ENCODE measurements around the gene GRM6.

GRM6 gene
- total RNA-seq = 0 to 0.07 (median 0) reads per million in 9 experiments

- no peaks in the 10 kb centered on the region for H3K9me3 Mint-ChIP-seq
- DNase-seq (no peak), ATAC-seq (replicated peaks) (no peak)
- peaks cover 23 to 53% of the 10 kb centered on the region in 2 donors for H3K27me3 Mint-ChIP-seq
- no peak within 1 kb of the TSS for H3K4me3 Mint-ChIP-seq
- no peak within 1 kb of the TSS for H3K27ac Mint-ChIP-seq
- H3K4me1 Mint-ChIP-seq (ENCODE audit: low read depth in 2 of 2) = no peaks in the 10 kb centered on the region
- H3K36me3 Mint-ChIP-seq (ENCODE audit: insufficient read depth) = no peaks in the 10 kb centered on the region
Measured at GRCh38 chr5:178994580-178995340, at the start of gene GRM6. Gene GRM6 (minus strand): TSS chr5:178995320. CDS start chr5:178994944, 376 bp downstream.

GRCh38 chr5:179044765-179045164, 49.6 kb upstream of the GRM6 start:
- Mint-ChIP-seq H3K27me3 (peaks cover 13 to 14% of the 10 kb centered on the region in 2 donors), H3K27ac (no peak overlapping the region), H3K4me3 (no peak overlapping the region), H3K36me3 (ENCODE audit: insufficient read depth) (no peaks in the 10 kb centered on the region), H3K4me1 (ENCODE audit: low read depth in 2 of 2) (no peaks in the 10 kb centered on the region), H3K9me3 (peaks cover 9 to 19% of the 10 kb centered on the region in 2 donors)
- no peak for ATAC-seq (replicated peaks)
- no peak for DNase-seq

GRCh38 chr5:179033004-179033580, 38.0 kb upstream of the GRM6 start:
- no peaks in the 10 kb centered on the region for H3K27me3 Mint-ChIP-seq
- DNase-seq (no peak), ATAC-seq (replicated peaks) (no peak)
- H3K36me3 Mint-ChIP-seq (ENCODE audit: insufficient read depth) = peaks cover 35% of the 10 kb centered on the region
- H3K9me3 Mint-ChIP-seq = peaks cover 27 to 44% of the 10 kb centered on the region in 2 donors
- H3K27ac Mint-ChIP-seq = no peak overlapping the region
- no peak overlapping the region for H3K4me3 Mint-ChIP-seq
- H3K4me1 Mint-ChIP-seq (ENCODE audit: low read depth in 2 of 2) = no peaks in the 10 kb centered on the region

- Mint-ChIP-seq H3K27ac (peak within 1 kb of the TSS; percentile 56 to 92), H3K4me1 (ENCODE audit: low read depth in 2 of 2) (peaks cover 3 to 10% of the 10 kb centered on the region in 2 donors), H3K36me3 (ENCODE audit: insufficient read depth) (peaks cover 22% of the 10 kb centered on the region), H3K27me3 (no peaks in the 10 kb centered on the region), H3K9me3 (peaks cover under 1 to 18% of the 10 kb centered on the region in 2 donors), H3K4me3 (peak within 1 kb of the TSS; percentile 92 to 95)
- ATAC-seq (replicated peaks) (peak; percentile 92), DNase-seq (peak; percentile 90 to 92 (median 90))
Measured at GRCh38 chr5:179023528-179024189, 28.5 kb upstream of the GRM6 start, which contains the start of gene ZNF879. Gene ZNF879 (plus strand): TSS chr5:179023804. CDS start chr5:179025005, 1,201 bp downstream.

GRCh38 chr5:179008667-179009066, 13.5 kb upstream of the GRM6 start:
- no peak overlapping the region for H3K4me3 Mint-ChIP-seq
- peaks cover 27 to 38% of the 10 kb centered on the region in 2 donors for H3K27me3 Mint-ChIP-seq
- peaks cover 0 to 12% of the 10 kb centered on the region in 2 donors for H3K9me3 Mint-ChIP-seq
- no peak for ATAC-seq (replicated peaks)
- no peak for DNase-seq
- no peaks in the 10 kb centered on the region for H3K4me1 Mint-ChIP-seq (ENCODE audit: low read depth in 2 of 2)
- no peaks in the 10 kb centered on the region for H3K36me3 Mint-ChIP-seq (ENCODE audit: insufficient read depth)
- no peak overlapping the region for H3K27ac Mint-ChIP-seq

- Mint-ChIP-seq H3K27me3 (peaks cover 30 to 43% of the 10 kb centered on the region in 2 donors), H3K27ac (no peak overlapping the region), H3K9me3 (peaks cover 0 to 8% of the 10 kb centered on the region in 2 donors), H3K36me3 (ENCODE audit: insufficient read depth) (no peaks in the 10 kb centered on the region), H3K4me1 (ENCODE audit: low read depth in 2 of 2) (no peaks in the 10 kb centered on the region), H3K4me3 (no peak overlapping the region)
- DNase-seq (no peak), ATAC-seq (replicated peaks) (no peak)
Measured at GRCh38 chr5:179006564-179006963, 11.4 kb upstream of the GRM6 start.

- Mint-ChIP-seq H3K4me1 (ENCODE audit: low read depth in 2 of 2) (no peaks in the 10 kb centered on the region), H3K27ac (no peak overlapping the region), H3K4me3 (no peak overlapping the region), H3K9me3 (no peaks in the 10 kb centered on the region), H3K36me3 (ENCODE audit: insufficient read depth) (no peaks in the 10 kb centered on the region), H3K27me3 (peaks cover 39 to 52% of the 10 kb centered on the region in 2 donors)
- no peak for ATAC-seq (replicated peaks)
- no peak for DNase-seq
Measured at GRCh38 chr5:178998441-178998840, 3.3 kb upstream of the GRM6 start.

- H3K27me3 Mint-ChIP-seq = peaks cover 37 to 64% of the 10 kb centered on the region in 2 donors
Measured at GRCh38 chr5:178997191-178997590, 2.1 kb upstream of the GRM6 start.

GRCh38 chr5:178996156-178996555, 1.0 kb upstream of the GRM6 start:
- peaks cover 28 to 63% of the 10 kb centered on the region in 2 donors for H3K27me3 Mint-ChIP-seq
- ATAC-seq (replicated peaks) = no peak
- no peaks in the 10 kb centered on the region for H3K36me3 Mint-ChIP-seq (ENCODE audit: insufficient read depth)
- H3K27ac Mint-ChIP-seq = no peak overlapping the region
- no peak overlapping the region for H3K4me3 Mint-ChIP-seq
- H3K9me3 Mint-ChIP-seq = no peaks in the 10 kb centered on the region
- no peak for DNase-seq
- no peaks in the 10 kb centered on the region for H3K4me1 Mint-ChIP-seq (ENCODE audit: low read depth in 2 of 2)

More at GRCh38 chr5:178997191-178997590, 2.1 kb upstream of the GRM6 start:
- Mint-ChIP-seq H3K27ac (no peak overlapping the region), H3K4me3 (no peak overlapping the region), H3K9me3 (no peaks in the 10 kb centered on the region), H3K4me1 (ENCODE audit: low read depth in 2 of 2) (no peaks in the 10 kb centered on the region), H3K36me3 (ENCODE audit: insufficient read depth) (no peaks in the 10 kb centered on the region)
- DNase-seq (no peak), ATAC-seq (replicated peaks) (no peak)

- H3K4me3 Mint-ChIP-seq = no peak overlapping the region
- peaks cover 23 to 55% of the 10 kb centered on the region in 2 donors for H3K27me3 Mint-ChIP-seq
- H3K9me3 Mint-ChIP-seq = no peaks in the 10 kb centered on the region
- no peaks in the 10 kb centered on the region for H3K36me3 Mint-ChIP-seq (ENCODE audit: insufficient read depth)
- ATAC-seq (replicated peaks) = no peak
- H3K4me1 Mint-ChIP-seq (ENCODE audit: low read depth in 2 of 2) = no peaks in the 10 kb centered on the region
- DNase-seq = no peak
- H3K27ac Mint-ChIP-seq = no peak overlapping the region
Measured at GRCh38 chr5:178995341-178995690, 196 bp upstream of the GRM6 start.

- ATAC-seq (replicated peaks) (no peak), DNase-seq (no peak)
- Mint-ChIP-seq H3K27me3 (peaks cover 23 to 53% of the 10 kb centered on the region in 2 donors), H3K4me3 (no peak overlapping the region), H3K9me3 (no peaks in the 10 kb centered on the region), H3K4me1 (ENCODE audit: low read depth in 2 of 2) (no peaks in the 10 kb centered on the region), H3K36me3 (ENCODE audit: insufficient read depth) (no peaks in the 10 kb centered on the region), H3K27ac (no peak overlapping the region)
Measured at GRCh38 chr5:178993955-178994579, 1.1 kb downstream of the GRM6 start.

GRCh38 chr5:178993236-178993765, 1.8 kb downstream of the GRM6 start:
- no peak overlapping the region for H3K27ac Mint-ChIP-seq
- no peaks in the 10 kb centered on the region for H3K9me3 Mint-ChIP-seq
- no peak for ATAC-seq (replicated peaks)
- DNase-seq = no peak
- peaks cover 23 to 53% of the 10 kb centered on the region in 2 donors for H3K27me3 Mint-ChIP-seq
- H3K4me3 Mint-ChIP-seq = no peak overlapping the region
- H3K36me3 Mint-ChIP-seq (ENCODE audit: insufficient read depth) = no peaks in the 10 kb centered on the region
- no peaks in the 10 kb centered on the region for H3K4me1 Mint-ChIP-seq (ENCODE audit: low read depth in 2 of 2)

- no peak for DNase-seq
- H3K27me3 Mint-ChIP-seq = peaks cover 23 to 53% of the 10 kb centered on the region in 2 donors
- H3K9me3 Mint-ChIP-seq = peaks cover 0 to 2% of the 10 kb centered on the region in 2 donors
- ATAC-seq (replicated peaks) = no peak
- H3K4me3 Mint-ChIP-seq = no peak overlapping the region
- no peaks in the 10 kb centered on the region for H3K4me1 Mint-ChIP-seq (ENCODE audit: low read depth in 2 of 2)
- no peak overlapping the region for H3K27ac Mint-ChIP-seq
- no peaks in the 10 kb centered on the region for H3K36me3 Mint-ChIP-seq (ENCODE audit: insufficient read depth)
Measured at GRCh38 chr5:178992291-178992895, 2.7 kb downstream of the GRM6 start.
